HG02938 (cell line): ENCODE results near the gene DUSP16.

ENCODE experiments used
- ATAC-seq: cut with Tn5 transposase; IDR thresholded peaks from one replicate; pipeline ENCODE4 v1.9.1; 2021; ENCODE audit warnings: mild to moderate bottlenecking, moderate library complexity; ENCODE audit not compliant: unreplicated experiment

Gene DUSP16

GRCh38 chr12:12501121-12501520 is 61.5 kb downstream of the DUSP16 start:
- ATAC-seq: no peak

GRCh38 chr12:12499909-12500604 is 62.6 kb downstream of the DUSP16 start:
- ATAC-seq: no peak

GRCh38 chr12:12498210-12498609 is 64.5 kb downstream of the DUSP16 start:
- ATAC-seq: no peak

- ATAC-seq: no peak
Observed at GRCh38 chr12:12495536-12495935, 67.1 kb downstream of the DUSP16 start.

- ATAC-seq: no peak
Observed at GRCh38 chr12:12492547-12492946, 70.1 kb downstream of the DUSP16 start.

- ATAC-seq: no peak
Observed at GRCh38 chr12:12491606-12492005, 71.1 kb downstream of the DUSP16 start.

- no peak for ATAC-seq
Observed at GRCh38 chr12:12488823-12489550, 73.7 kb downstream of the DUSP16 start.

- ATAC-seq: no peak
Observed at GRCh38 chr12:12488296-12488695, 74.4 kb downstream of the DUSP16 start.

- no peak for ATAC-seq
Observed at GRCh38 chr12:12487490-12487889, 75.2 kb downstream of the DUSP16 start.

GRCh38 chr12:12486661-12487240 is 75.9 kb downstream of the DUSP16 start:
- peak; percentile 89 for ATAC-seq

GRCh38 chr12:12483438-12483837 is 79.2 kb downstream of the DUSP16 start:
- ATAC-seq: no peak

- no peak for ATAC-seq
Observed at GRCh38 chr12:12482959-12483358, 79.7 kb downstream of the DUSP16 start.

GRCh38 chr12:12482150-12482761 is 80.4 kb downstream of the DUSP16 start:
- no peak for ATAC-seq

GRCh38 chr12:12481631-12482030 is 81.0 kb downstream of the DUSP16 start:
- ATAC-seq: no peak

GRCh38 chr12:12480074-12480473 is 82.6 kb downstream of the DUSP16 start:
- ATAC-seq: no peak

GRCh38 chr12:12477532-12477890 is 85.2 kb downstream of the DUSP16 start:
- ATAC-seq: no peak

GRCh38 chr12:12476857-12477531 is 85.7 kb downstream of the DUSP16 start:
- no peak for ATAC-seq

- ATAC-seq: peak; percentile 98
Observed at GRCh38 chr12:12474931-12475795, 87.5 kb downstream of the DUSP16 start.

- ATAC-seq: no peak
Observed at GRCh38 chr12:12474471-12474928, 88.2 kb downstream of the DUSP16 start.

- ATAC-seq: no peak
Observed at GRCh38 chr12:12473223-12473622, 89.4 kb downstream of the DUSP16 start.
